ENCODE data around the gene KRT82.

GRCh38 chr12:52425466-52425865 lies 19.3 kb upstream of the KRT82 start:
- TF ChIP-seq CTCF (IDR thresholded peaks at IDR 0.05; ENCODE audit: low read depth, low read length, missing input control) = no peak
- no peak for TF ChIP-seq RAD21 (IDR thresholded peaks at IDR 0.05)

Measured in liver (tissue), 3 donors.